Measurements from ENCODE around the gene CACNA1H.

CACNA1H gene

GRCh38 chr16:1162701-1163566 is 10.0 kb downstream of the CACNA1H start:
- DNase-seq (ENCODE audit: low read depth), result no peak
- H3K4me3 ChIP-seq (ENCODE audit: low read length), result no peak overlapping the region
- TF ChIP-seq CTCF (conservative IDR thresholded peaks at IDR 0.05; ENCODE audit: low read depth, low read length), result no peak

- no peak for DNase-seq (ENCODE audit: low read depth)
- TF ChIP-seq CTCF (conservative IDR thresholded peaks at IDR 0.05; ENCODE audit: low read depth, low read length), result no peak
- H3K4me3 ChIP-seq (ENCODE audit: low read length), result no peak overlapping the region
These were observed 10.7 kb downstream of the CACNA1H start for GRCh38 chr16:1163567-1164055.

- DNase-seq (ENCODE audit: low read depth), result no peak
These were observed 11.5 kb downstream of the CACNA1H start for GRCh38 chr16:1164382-1164781.

GRCh38 chr16:1164975-1165374 is 12.1 kb downstream of the CACNA1H start:
- TF ChIP-seq CTCF (conservative IDR thresholded peaks at IDR 0.05; ENCODE audit: low read depth, low read length), result no peak
- no peak overlapping the region for H3K4me3 ChIP-seq (ENCODE audit: low read length)
- DNase-seq (ENCODE audit: low read depth), result no peak

More at GRCh38 chr16:1164382-1164781, 11.5 kb downstream of the CACNA1H start:
- no peak for TF ChIP-seq CTCF (conservative IDR thresholded peaks at IDR 0.05; ENCODE audit: low read depth, low read length)
- H3K4me3 ChIP-seq (ENCODE audit: low read length), result no peak overlapping the region

- H3K4me3 ChIP-seq (ENCODE audit: low read length), result no peak overlapping the region
- no peak for DNase-seq (ENCODE audit: low read depth)
- no peak for TF ChIP-seq CTCF (conservative IDR thresholded peaks at IDR 0.05; ENCODE audit: low read depth, low read length)
These were observed 12.6 kb downstream of the CACNA1H start for GRCh38 chr16:1165511-1165910.

- no peak for DNase-seq (ENCODE audit: low read depth)
- TF ChIP-seq CTCF (conservative IDR thresholded peaks at IDR 0.05; ENCODE audit: low read depth, low read length), result no peak
- no peak overlapping the region for H3K4me3 ChIP-seq (ENCODE audit: low read length)
These were observed 14.6 kb downstream of the CACNA1H start for GRCh38 chr16:1167276-1168107.
